Esophagus muscularis mucosa (tissue), 4 donors: ENCODE data around the gene SMOC1. TPM values are rescaled to one million over a fixed set of nuclear protein-coding genes. Genes with fewer than 3 reads are reported as not detected.

ENCODE experiments used
- DNase-seq: peaks from one replicate; pipeline ENCODE4 v3.0.0-alpha.2; 2017; ENCODE audit errors: extremely low spot score
- H3K27ac ChIP-seq, 4 donors: fragments of 200-600 bp; sonication (generic); replicated peaks in 1 of 4; 1 replicate in 3 of 4; 2 replicates in 1 of 4; pipeline ENCODE4 v1.5.1; 2016 to 2019; ENCODE audit warnings: mild to moderate bottlenecking in 1 of 4
- H3K27me3 ChIP-seq, 4 donors: fragments of 200-600 bp; sonication (generic); one replicate each; pipeline versions ENCODE4 v1.5.1 to v1.6.0; 2016 to 2019
- H3K36me3 ChIP-seq, 4 donors: fragments of 200-600 bp; sonication (generic); one replicate each; pipeline ENCODE4 v1.5.1; 2016 to 2019
- H3K4me1 ChIP-seq, 4 donors: fragments of 200-600 bp; sonication (generic); one replicate each; pipeline ENCODE4 v1.5.1; 2016 to 2019
- H3K4me3 ChIP-seq, 4 donors: fragments of 200-600 bp; sonication (generic); 1 replicate in 2 of 4; 2 replicates in 2 of 4; pipeline ENCODE4 v1.5.1; 2016 to 2019; ENCODE audit warnings: mild to moderate bottlenecking in 4 of 4, moderate library complexity in 1 of 4
- H3K9me3 ChIP-seq, 4 donors: fragments of 200-600 bp; sonication (generic); 1 replicate in 3 of 4; 2 replicates in 1 of 4; pipeline ENCODE4 v1.5.1; 2016 to 2019
- CTCF ChIP-seq, 3 experiments: fragments of 200-600 bp in 2 of 3; fragments of 450-650 bp in 1 of 3; sonication (generic) in 2 of 3; IDR thresholded peaks; one replicate each; pipeline ENCODE4 v1.5.1; 2017 to 2019; ENCODE audit warnings: antibody characterized with exemption in 3 of 3, mild to moderate bottlenecking in 2 of 3, moderate library complexity in 1 of 3
- EP300 ChIP-seq: sonication (generic); formaldehyde crosslinking; IDR thresholded peaks from one replicate; pipeline ENCODE4 v1.6.1; 2017; ENCODE audit warnings: antibody characterized with exemption
- POLR2A ChIP-seq: fragments of 450-650 bp; IDR thresholded peaks from one replicate; pipeline ENCODE4 v1.6.1; 2017; ENCODE audit warnings: antibody characterized with exemption, moderate library complexity, mild to moderate bottlenecking, low read depth
- POLR2AphosphoS5 ChIP-seq, 2 donors: sonication (generic); formaldehyde crosslinking; IDR thresholded peaks; one replicate each; pipeline ENCODE4 v1.6.1; 2017; ENCODE audit warnings: antibody characterized with exemption in 2 of 2
- WGBS: methylation state at CpG from one replicate; pipeline ENCODE4 v1.1.5; 2018; 5-methylcytosine and 5-hydroxymethylcytosine counted together
- intact Hi-C: fragments of 100-400 bp; cut with DNase I; formaldehyde crosslinking; loops from one replicate; pipeline ENCODE4 v1.15.1; 2023
- total RNA-seq, 4 donors: library from RNA; depleted of rRNA; stranded (reverse); fragments of >200 nt; gene quantifications; one replicate each; pipeline versions ENCODE4 v1.1.0 to v1.2.1, GENCODE V29; 2016

The SMOC1 gene
- total RNA-seq, 4 donors from 2014 or later = under 0.01 to 1.8 (median 0.51) TPM

- intact Hi-C loops = no loop called here
- no peaks in the 10 kb centered on the region for H3K9me3 ChIP-seq
- 86% methylated on average over 15 of the region's 15 CpGs for WGBS
- peaks cover 3 to 11% (median 9%) of the 10 kb centered on the region in 4 donors for H3K4me1 ChIP-seq
- no peak overlapping the region for H3K4me3 ChIP-seq
- no peaks in the 10 kb centered on the region for H3K36me3 ChIP-seq
- TF ChIP-seq POLR2A (no peak), EP300 (no peak), CTCF (IDR thresholded peaks at IDR 0.05) (no peak)
- no peak overlapping the region for H3K27ac ChIP-seq
- H3K27me3 ChIP-seq = peaks cover 0 to 35% (median 0%) of the 10 kb centered on the region in 4 donors
- DNase-seq = no peak
Observed at GRCh38 chr14:69980457-69981425, 101.5 kb downstream of the SMOC1 start.

- 45% methylated on average over 4 of the region's 6 CpGs for WGBS
- Histone ChIP-seq H3K36me3 (no peaks in the 10 kb centered on the region), H3K9me3 (no peaks in the 10 kb centered on the region), H3K4me1 (peaks cover 3 to 11% (median 9%) of the 10 kb centered on the region in 4 donors), H3K27ac (no peak overlapping the region), H3K4me3 (no peak overlapping the region), H3K27me3 (peaks cover 0 to 40% (median 0%) of the 10 kb centered on the region in 4 donors)
- no peak for DNase-seq
- intact Hi-C loops = no loop called here
- TF ChIP-seq EP300 = no peak
- no peak for TF ChIP-seq POLR2A
- TF ChIP-seq CTCF (IDR thresholded peaks at IDR 0.05) = no peak
- no peak for TF ChIP-seq POLR2AphosphoS5 (IDR thresholded peaks at IDR 0.05)
Observed at GRCh38 chr14:69982220-69982839, 103.1 kb downstream of the SMOC1 start.

- no peaks in the 10 kb centered on the region for H3K36me3 ChIP-seq
- DNase-seq = no peak
- intact Hi-C loops = no loop called here
- no peak for TF ChIP-seq POLR2A
- H3K9me3 ChIP-seq = no peaks in the 10 kb centered on the region
- H3K27ac ChIP-seq = no peak overlapping the region
- 70% methylated on average over 7 of the region's 7 CpGs for WGBS
- peaks cover 0 to 38% (median 0%) of the 10 kb centered on the region in 4 donors for H3K27me3 ChIP-seq
- no peak overlapping the region for H3K4me3 ChIP-seq
- H3K4me1 ChIP-seq = peaks cover 3 to 11% (median 9%) of the 10 kb centered on the region in 4 donors
Observed at GRCh38 chr14:69982886-69983285, 103.7 kb downstream of the SMOC1 start.

- TF ChIP-seq POLR2AphosphoS5 (IDR thresholded peaks at IDR 0.05) = no peak
- no peak for TF ChIP-seq EP300
- TF ChIP-seq CTCF (IDR thresholded peaks at IDR 0.05) = no peak
- no peak for TF ChIP-seq POLR2A
- 56% methylated on average over 3 of the region's 4 CpGs for WGBS
- peaks cover 3 to 11% (median 9%) of the 10 kb centered on the region in 4 donors for H3K4me1 ChIP-seq
- intact Hi-C loops = no loop called here
- H3K36me3 ChIP-seq = no peaks in the 10 kb centered on the region
- H3K27ac ChIP-seq = no peak overlapping the region
- H3K4me3 ChIP-seq = no peak overlapping the region
- H3K9me3 ChIP-seq = no peaks in the 10 kb centered on the region
- peaks cover 0 to 38% (median 0%) of the 10 kb centered on the region in 4 donors for H3K27me3 ChIP-seq
- DNase-seq = no peak
Observed at GRCh38 chr14:69983317-69983716, 104.1 kb downstream of the SMOC1 start.

GRCh38 chr14:69985463-69985862, 106.2 kb downstream of the SMOC1 start:
- Histone ChIP-seq H3K9me3 (no peaks in the 10 kb centered on the region), H3K27me3 (peaks cover 0 to 23% (median 0%) of the 10 kb centered on the region in 4 donors), H3K27ac (no peak overlapping the region), H3K4me1 (peaks cover 3 to 21% (median 10%) of the 10 kb centered on the region in 4 donors), H3K4me3 (no peak overlapping the region), H3K36me3 (no peaks in the 10 kb centered on the region)
- TF ChIP-seq POLR2A = no peak
- no peak for TF ChIP-seq EP300
- TF ChIP-seq POLR2AphosphoS5 (IDR thresholded peaks at IDR 0.05) = no peak
- TF ChIP-seq CTCF (IDR thresholded peaks at IDR 0.05) = no peak
- no peak for DNase-seq
- 81% methylated on average over 1 of the region's 1 CpG for WGBS
- intact Hi-C loops = no loop called here
